GM19455 (cell line): Measurements from ENCODE around the gene PNPLA6.
A peak's percentile ranks its signal among the peaks of the same experiment; 100 is the strongest.

Experiments
- ATAC-seq: cut with Tn5 transposase; IDR thresholded peaks from one replicate; pipeline ENCODE4 v1.9.1; 2021; ENCODE audit not compliant: unreplicated experiment

Gene PNPLA6

DNA sequence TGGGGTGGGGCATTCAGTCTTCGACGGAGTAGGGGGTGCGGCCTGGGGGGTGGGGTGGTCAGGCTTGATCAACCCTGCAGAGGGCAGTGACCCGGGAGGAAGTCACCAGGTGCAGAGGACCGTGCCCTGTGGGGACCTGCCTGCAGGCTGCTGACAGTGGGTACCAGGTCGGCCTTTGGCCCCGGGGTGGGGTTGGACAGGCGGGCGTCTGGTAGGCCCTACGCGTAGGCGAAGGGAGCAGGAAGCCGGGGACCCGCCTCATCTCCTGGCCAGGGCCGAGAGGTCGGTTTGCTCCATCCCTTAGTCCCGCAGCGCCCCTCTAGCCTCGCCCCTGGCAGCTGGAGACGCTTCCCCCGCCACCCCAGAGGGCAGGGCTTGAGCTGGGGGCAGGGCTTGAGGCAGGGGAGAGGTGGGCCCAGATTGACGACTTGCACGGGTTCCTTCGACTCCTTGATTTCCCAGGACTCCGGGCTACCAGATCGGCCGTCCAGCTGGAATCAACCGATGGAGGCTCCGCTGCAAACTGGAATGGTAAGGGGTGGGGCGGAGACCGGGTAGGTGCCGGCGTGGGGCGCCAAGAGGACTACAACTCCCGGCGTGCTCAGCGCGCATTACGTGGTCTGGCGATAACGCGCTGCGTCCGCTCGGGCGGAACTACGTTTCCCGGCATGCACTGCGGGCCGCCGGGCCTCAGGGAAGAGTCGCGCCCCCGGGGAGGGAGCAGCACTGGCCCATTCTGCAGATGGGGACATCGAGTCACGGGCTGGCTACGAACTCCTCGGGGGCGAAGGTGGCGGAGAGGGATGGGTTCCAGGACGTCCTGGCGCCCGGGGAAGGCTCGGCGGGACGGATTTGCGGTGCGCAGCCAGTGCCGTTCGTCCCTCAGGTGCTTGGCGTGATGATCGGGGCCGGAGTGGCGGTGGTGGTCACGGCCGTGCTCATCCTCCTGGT, at the start of gene PNPLA6:
Gene PNPLA6 (plus strand): TSS at position 671 of the 951 bp plus-strand sequence. CDS start 72 bp downstream, at position 743.
- peak; percentile 64 for ATAC-seq

DNA sequence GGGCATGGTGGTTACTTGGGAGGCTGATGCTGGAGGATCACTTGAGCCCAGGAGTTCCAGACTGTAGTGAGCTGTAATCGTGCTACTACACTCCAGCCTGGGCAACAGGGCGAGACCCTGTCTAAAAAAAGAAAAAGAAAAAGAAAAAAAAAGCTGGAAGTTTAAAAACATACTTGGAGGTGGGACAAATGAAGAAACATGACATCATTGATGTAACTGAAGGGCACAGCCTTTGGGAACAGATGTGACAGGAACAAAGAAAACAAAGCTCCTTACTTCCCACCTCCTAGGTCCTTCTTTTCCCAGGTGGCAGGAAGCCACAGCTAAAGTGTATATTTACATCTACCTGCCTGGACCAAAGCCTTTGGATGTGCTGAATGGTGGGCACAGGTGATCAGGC, 48.6 kb upstream of the PNPLA6 start:
- no peak for ATAC-seq

DNA sequence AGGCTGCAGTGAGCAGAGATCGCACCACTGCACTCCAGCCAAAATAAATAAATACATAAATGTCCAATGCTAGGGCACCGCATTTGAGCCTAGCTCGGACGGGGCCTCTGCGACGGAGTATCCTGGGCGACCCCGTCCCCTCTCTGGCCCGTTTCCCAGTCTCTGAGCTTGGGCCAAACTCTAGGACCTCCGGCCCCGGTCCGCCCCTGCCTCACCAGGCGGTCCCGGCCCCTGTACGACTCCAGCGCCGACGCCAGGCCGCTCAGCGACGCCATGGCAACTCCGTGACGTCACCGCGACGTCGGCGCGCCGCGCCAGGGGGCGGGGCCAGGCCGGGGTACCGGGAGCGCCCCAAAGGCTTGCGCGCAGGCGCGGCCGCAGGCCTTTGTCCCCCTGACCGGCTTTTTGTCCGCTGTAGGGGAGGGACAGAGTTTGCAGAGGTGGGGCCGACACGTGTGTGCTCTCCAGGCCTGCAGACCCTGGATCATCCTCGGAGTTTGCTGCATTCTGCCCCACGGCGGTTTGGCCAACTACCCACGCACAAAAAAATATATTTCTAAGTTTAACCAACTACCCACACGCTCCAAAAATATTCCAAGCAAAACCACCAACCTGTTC, 46.7 kb upstream of the PNPLA6 start, which contains the start of gene PEX11G:
Gene PEX11G (minus strand): TSS at position 300 of the 618 bp plus-strand sequence. CDS start 25 bp downstream, at position 275.
- ATAC-seq = no peak

DNA sequence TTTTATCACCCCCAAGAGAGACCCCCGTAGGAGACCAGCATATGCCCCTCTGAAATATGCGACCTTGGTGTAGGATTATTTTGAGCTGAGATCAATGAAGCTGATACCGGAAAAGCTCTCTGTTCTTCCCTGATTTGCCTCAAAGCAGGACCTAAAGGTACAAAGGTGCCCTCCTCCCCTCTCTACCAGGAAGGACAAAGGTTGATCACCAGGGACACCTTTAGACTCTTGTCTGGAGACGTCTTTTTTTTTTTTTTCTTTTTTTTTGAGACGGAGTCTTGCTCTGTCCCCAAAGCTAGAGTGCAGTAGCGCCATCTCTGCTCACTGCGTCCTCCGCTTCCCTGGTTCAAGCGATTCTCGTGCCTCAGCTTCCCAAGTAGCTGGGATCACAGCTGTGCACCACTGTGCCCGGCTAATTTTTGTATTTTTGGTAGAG, 45.9 kb upstream of the PNPLA6 start:
- no peak for ATAC-seq

DNA sequence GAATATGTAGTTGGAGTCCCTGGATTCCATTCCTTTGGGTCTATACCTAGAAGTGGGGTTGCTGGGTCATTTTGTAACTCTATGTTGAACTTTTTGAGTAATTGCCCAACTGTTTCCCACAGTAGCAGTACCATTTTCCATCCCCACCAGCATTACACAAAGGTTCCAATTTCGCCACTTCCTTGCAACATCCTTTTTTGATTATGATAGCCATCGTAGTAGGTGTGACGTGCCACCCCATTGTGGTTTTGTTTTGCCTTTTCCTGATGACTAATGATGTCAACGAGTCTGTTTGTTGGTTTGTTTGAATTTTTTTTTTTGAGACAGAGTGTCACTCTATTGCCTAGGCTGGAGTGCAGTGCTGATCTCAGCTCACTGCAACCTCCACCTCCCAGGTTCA, 43.4 kb upstream of the PNPLA6 start:
- no peak for ATAC-seq

DNA sequence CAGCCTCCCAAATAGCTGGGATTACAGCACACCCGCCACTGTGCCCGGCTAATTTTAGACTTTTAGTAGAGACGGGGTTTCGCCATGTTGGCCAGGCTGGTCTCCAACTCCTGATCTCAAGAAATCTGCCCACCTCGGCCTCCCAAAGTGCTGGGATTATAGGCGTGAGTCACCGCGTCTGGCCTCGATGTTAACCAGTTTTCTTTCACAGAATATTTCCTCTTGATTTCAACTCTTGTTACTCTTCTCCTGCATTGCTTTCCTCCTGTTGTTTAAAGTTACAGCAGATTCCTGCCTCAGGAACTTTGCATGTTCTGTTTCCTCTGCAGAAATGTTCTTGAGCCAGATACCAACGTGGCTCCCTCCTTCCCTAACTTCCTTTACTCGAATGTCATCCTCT, 43.0 kb upstream of the PNPLA6 start:
- no peak for ATAC-seq

DNA sequence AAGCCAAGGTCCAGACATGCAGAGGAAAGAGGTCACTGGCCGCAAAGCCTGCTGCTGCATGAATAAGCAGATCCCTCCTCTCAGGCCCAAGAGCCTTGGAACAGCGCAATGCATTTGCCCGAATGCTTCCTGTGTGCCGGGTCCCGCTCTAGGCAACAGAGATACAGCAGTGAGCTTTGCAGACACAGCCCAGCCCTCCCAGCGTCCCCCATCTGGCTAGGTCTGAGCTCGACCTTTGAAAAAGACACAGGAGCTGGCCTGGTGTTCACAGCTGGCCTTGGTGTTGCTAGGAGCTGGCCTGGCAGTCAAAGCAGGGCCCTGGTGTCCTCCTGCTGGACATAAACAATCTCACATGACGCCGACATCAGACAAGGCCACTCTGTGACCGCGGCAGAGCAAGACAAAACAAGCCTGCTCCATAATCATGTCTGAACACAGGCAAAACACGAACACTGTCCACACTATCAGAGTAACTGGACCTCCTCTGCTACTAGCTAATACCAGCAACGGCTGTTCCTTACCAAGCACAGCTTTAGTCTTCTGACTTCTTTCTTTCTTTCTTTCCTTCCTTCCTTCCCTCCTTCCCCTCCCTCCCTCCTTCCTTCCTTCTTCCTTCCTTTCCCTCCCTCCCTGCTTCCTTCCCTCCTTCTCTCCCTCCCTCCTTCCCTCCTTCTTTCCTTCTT, 41.0 kb upstream of the PNPLA6 start:
- ATAC-seq = no peak

DNA sequence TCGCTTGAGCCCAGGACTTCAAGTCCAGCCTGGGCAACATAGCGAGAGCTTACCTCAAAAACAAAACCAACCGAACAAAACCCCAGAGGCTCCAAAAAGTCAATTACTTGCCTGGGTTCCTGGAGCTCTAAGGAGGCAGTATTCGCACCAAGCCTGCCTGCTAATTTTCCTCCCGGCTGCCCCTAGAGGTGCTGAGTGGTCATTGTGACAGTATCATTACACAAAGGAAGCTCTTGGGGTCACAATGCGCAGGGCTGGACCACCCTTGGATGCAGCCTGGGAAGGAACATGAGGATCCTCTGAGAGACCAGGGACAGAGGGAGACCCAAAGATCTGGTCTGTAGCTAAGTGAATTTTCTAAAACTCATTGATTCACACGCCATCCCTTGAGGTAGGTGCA, 38.2 kb upstream of the PNPLA6 start:
- ATAC-seq = no peak

DNA sequence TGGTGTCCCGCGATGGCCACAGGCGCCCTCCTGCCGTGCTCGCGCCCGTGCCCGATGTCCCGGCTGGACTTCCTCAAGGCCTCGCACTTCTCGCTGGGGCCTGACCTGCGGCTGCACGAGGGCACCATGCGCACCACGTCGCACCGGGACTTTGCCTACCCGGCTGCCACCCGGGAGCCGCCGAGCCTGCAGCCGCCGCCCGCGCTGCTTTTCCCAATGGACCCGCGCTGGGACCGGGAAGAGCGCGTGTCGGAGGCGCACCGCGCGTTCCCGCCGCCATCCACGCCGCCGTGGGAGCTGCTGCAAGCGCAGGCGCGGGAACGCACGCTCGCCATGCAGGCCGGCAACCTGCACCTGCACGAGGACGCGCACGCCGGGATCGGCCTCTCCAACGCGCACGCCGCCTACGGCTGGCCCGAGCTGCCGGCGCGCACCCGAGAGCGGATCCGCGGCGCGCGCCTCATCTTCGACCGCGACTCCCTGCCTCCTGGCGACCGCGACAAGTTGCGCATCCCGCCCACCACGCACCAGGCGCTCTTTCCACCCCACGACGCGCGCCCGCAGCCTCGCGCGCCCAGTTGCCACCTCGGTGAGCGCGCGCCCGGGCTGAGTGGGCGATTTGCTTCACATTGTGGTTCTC, 34.6 kb upstream of the PNPLA6 start:
- ATAC-seq = no peak

DNA sequence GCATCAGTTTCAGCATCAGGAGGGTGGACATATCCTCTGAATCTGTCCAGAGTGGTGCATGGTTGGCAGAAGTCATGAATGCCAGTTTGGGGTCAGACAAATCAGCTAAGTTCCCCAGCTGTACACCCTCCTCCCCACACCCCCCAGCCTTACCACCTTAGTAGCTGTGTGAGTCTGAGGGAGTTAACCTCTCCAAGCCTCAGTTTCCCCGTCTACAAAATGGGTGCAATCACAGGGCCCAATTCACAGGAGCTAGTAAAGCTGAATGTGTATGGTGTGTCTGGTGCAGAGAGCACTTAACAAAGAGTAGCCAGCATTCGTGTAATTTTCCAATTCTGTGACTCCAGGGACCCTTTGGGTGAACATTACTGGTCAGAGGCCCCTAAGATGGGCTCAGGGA, 33.0 kb upstream of the PNPLA6 start:
- no peak for ATAC-seq

DNA sequence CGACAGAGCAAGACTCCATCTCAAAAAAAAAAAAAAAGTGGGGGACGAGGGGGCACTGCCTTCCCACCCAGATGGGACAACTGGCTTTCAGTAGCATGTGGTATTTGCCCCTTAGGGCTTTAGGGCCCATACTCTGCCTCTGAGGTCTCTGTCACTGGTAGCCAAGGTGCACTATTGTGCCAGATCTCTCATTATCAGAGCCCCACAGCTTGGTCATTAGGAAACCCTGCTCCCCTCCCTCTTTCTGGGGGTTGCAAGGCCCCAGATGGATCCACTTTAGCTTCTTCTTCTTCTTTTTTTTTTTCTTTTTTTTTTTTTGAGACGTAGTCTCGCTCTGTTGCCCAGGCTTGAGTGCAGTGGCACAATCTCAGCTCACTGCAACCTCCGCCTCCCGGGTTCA, 30.8 kb upstream of the PNPLA6 start:
- no peak for ATAC-seq

DNA sequence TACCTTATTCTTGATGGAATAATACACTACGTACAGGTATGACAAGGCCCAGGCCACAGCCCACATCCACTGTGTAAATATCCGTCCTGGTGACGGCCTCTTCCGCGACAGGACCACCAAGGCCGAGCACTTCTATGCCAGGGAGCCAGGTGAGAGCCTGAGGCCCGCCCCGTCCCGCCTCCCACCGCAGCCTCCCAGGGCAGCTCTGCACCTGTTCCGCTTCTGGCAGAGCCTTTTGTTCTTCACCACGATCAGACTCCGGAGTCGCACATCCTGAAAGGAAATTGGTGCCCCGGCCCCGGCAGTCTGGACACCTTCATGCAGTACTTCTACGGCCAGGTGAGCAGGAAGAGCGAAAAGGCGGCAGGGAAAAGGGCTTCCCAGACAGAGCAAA, 30.2 kb upstream of the PNPLA6 start:
- no peak for ATAC-seq

DNA sequence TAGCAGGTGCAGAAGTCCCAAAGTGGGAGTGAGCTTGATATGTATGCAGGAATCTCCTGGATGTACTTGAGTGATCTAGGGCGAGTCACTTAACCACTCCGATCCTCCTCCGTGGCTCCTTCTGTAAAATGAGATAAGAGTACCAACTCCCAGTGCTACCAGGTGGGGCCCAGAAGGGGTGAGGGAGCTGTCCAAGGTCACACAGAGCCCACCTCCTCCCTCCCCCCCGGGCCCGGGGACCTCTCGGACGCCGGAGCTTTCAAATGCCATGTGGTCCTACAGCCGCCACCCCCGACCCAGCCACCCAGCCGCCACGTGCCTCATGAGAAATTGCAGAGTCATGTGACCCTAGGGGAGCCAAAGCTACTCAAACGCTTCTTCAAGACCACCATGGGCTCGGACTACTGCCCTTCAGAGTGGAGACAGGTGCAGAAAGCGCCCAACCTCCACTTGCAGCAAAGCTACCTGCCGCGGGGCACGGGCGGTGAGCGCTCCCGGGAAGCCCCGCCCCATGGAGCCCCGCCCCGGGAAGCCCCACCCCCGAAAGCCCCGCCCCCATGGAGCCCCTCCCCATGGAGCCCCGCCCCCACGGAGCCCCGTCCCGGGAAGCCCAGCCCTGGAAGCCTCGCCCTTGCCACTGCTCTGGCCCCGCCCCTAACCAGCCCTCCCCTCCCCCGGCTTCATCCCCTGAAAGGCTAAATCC, 29.7 kb upstream of the PNPLA6 start:
- no peak for ATAC-seq

DNA sequence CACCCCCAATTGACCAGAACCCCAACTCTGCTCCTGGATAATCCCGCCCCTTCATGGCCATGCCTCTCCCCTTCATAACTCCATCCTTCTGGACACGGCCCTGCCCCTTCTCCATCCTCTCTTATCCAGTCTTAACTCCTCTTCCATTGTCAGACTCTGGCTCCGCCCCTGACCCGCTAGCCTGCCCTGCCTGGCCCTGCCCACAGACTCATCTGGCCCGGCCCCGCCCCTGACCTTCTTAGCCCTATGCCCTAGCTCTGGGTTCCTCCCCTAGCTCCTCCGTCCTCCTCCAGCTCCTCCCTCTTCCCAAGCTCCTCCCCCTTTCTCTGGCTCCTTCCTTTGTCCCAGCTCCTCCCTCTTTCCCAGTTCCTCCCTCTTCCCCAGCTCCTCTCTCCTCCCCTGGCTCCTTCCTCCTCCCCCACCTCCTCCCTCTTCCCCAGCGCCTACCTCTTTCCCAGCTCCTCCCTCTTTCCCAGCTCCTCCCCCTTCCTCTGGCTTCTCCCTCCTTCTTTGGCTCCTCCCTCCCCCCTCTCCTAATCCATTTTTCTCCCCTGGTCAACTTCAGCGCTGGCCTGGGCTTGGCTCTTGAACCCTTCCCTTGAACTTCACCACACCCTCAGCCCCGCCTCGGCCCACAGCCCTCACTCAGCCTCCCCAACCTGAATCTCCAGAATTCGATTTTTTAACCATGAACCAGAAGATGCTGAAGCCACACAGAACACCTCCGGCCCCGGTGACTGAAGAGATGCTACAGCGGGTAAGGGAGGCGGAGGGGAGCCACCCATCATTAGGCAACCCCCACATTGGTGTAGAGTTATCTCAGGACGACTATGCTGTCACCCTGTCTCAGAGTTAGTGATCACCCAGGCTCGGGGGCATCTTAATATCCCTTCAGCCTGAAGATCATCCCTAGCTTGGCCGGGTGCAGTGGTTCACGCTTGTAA, 28.9 kb upstream of the PNPLA6 start:
- ATAC-seq = no peak

DNA sequence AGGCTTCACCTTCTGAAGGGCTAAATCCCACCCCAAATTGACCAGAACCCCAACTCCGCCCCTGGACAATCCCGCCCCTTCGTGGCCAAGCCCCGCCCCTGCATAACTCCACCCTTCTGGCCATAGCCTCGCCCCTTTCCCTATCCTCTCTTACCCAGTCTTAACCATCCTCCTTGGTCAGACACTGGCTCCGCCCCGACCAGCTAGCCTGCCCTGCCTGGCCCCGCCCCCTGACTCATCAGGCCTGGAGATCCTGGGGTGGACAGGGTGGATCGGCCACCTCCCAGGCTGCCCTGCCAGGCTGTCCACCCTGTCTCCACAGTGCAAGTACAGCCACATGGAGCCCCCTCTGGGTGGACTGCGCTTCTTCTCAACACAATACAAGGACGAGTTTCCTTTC, 27.6 kb upstream of the PNPLA6 start:
- no peak for ATAC-seq

DNA sequence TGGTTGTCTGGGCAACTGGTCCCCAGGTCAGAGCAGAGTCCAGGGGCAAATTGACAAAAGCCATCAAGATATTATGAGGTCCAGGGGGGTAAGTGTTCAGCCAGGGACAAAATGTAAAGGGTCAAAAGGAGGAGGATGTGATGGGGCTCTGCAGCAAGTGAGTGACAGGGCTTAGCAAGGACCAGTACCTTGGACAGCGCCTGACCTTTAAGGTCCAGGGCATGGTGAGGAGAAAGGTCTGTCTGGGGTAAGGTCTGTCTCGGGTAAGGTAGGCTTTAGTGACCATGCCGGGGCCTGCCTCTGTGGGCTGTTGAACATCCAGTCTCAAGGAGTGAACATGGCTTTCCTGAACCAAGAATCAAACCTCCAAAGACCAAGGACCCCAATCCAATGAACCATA, 25.9 kb upstream of the PNPLA6 start:
- ATAC-seq = no peak

DNA sequence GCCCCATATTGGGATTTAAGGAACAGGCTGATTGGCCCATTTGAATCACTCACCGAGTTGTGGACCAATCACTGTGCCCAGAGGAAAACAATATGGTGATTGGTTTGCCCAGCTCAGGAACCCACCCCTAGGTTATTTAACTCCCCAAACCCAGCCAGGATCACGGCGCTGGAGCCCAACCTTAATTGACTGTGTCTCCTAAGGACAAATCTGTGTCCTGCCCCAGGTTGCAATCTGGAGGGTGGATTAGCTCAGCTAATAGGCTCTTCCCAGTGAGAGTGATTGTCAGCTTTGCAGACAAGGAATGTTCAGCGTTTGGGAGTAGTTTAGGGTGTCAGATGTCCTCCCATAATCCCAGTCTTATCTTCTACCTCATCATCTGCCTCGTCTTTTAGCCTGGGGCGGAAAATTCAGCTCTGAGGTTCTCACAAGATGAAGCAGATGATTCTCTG, 23.1 kb upstream of the PNPLA6 start:
- no peak for ATAC-seq

DNA sequence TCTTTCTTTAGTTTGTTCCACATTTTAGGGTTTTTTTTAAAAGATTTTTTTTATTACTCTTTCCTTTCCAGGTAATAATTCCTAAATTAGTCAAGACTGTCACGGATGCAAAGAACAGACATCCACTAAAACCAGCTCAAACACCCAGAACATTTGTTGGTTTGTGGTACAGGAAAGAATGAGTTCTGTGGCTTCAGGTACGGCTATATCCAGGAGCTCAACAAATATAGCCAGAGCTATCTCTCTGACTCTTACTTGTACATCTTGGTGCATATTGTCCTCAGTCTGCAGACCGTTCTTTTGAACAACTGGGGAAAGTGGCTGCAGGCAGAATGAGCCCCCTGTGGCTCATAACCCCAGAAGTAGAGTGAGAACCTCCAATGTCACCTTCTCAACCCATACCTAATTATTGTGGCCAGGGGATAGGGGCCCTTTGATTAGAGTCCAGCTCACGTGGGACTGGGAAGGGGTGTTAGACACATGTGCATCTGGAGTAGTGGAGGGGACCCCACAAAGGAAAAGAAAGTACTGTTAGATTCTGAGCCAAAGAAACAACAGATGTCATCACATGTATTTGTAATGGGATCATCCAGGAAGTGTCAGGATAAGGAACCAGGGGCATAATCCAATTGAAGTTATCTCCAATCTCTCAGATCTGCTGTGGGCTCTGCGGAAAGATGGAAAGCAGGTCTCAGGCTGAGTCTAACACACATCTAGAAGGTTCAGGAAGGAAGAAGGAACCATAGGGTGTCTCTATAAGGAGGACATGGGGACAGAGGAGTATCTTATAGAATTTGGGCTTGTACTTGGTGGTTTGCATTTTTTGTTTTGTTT, 21.5 kb upstream of the PNPLA6 start:
- ATAC-seq = no peak
